Neutrophil (primary cell): ENCODE results near the gene PIEZO2.

Experiments
- H3K27ac ChIP-seq: fragments of 200-600 bp; sonication (generic); 2 replicates; pipeline ENCODE4 v1.5.1; 2016; ENCODE audit warnings: mild to moderate bottlenecking, moderate library complexity
- H3K27me3 ChIP-seq: fragments of 200-600 bp; sonication (generic); 2 replicates; pipeline ENCODE4 v1.6.0; 2016; ENCODE audit warnings: mild to moderate bottlenecking
- H3K36me3 ChIP-seq: fragments of 200-600 bp; sonication (generic); 2 replicates; pipeline ENCODE4 v1.5.1; 2017
- H3K4me1 ChIP-seq, 2 experiments: fragments of 200-600 bp in 1 of 2; sonication (generic) in 1 of 2; 1 replicate in 1 of 2; 2 replicates in 1 of 2; pipeline versions ENCODE4 v1.5.1 to v1.6.1; 2013 to 2016; ENCODE audit warnings: low read depth in 1 of 2, low read length in 1 of 2, mild to moderate bottlenecking in 1 of 2, moderate library complexity in 1 of 2; ENCODE audit not compliant: control insufficient read depth in 1 of 2, insufficient read depth in 1 of 2
- H3K4me3 ChIP-seq, 2 experiments: fragments of 200-600 bp in 1 of 2; sonication (generic) in 1 of 2; 1 replicate in 1 of 2; 2 replicates in 1 of 2; pipeline ENCODE4 v1.5.1; 2013 to 2016; ENCODE audit warnings: low read depth in 1 of 2, low read length in 1 of 2, mild to moderate bottlenecking in 1 of 2, moderate library complexity in 1 of 2
- H3K9me3 ChIP-seq: fragments of 200-600 bp; sonication (generic); 2 replicates; pipeline ENCODE4 v1.5.1; 2016
- TF ChIP-seq, protein P1 (sequence below): fragments of 200-600 bp; sonication (generic); IDR thresholded peaks from 2 replicates; pipeline ENCODE4 v1.5.1; 2016; ENCODE audit warnings: antibody characterized with exemption

PIEZO2 gene

DNA sequence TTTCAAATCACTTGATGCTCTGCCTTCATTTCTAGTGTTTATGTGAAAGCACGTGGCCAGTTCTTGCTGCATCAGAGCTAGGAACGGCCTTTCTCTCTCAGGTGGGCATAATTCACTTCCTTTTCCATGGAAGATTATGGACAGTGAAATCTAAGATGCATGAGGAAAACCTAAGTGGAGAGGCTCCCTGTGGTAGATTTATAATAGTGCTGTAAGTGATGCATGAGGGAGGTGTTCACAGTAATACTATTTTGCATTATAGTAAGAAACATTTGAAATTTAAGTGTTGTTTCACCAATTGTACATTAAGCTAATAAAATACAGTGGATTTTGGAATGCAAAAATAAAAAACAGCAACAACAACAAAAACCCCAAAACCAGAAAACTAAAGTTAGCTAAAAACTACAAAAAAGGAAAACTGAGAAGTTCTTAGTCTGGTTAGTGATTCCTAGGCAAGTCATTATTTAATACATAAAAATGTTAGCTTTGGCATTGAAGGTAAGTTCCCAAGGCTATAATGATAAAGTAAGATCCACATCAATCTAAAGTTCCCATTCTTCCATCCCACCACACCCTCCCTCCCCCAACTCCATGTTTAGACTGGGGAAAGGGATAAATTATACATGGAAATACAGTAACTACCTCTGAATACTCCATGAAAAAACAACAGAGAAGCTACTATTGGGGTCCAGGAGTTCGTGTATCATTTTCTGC, 469.7 kb downstream of the PIEZO2 start:
- TF ChIP-seq, protein P1, sequence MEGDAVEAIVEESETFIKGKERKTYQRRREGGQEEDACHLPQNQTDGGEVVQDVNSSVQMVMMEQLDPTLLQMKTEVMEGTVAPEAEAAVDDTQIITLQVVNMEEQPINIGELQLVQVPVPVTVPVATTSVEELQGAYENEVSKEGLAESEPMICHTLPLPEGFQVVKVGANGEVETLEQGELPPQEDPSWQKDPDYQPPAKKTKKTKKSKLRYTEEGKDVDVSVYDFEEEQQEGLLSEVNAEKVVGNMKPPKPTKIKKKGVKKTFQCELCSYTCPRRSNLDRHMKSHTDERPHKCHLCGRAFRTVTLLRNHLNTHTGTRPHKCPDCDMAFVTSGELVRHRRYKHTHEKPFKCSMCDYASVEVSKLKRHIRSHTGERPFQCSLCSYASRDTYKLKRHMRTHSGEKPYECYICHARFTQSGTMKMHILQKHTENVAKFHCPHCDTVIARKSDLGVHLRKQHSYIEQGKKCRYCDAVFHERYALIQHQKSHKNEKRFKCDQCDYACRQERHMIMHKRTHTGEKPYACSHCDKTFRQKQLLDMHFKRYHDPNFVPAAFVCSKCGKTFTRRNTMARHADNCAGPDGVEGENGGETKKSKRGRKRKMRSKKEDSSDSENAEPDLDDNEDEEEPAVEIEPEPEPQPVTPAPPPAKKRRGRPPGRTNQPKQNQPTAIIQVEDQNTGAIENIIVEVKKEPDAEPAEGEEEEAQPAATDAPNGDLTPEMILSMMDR: no peak
- Histone ChIP-seq H3K36me3 (no peaks in the 10 kb centered on the region), H3K4me1 (peaks cover 3 to 9% of the 10 kb centered on the region in 2 experiments), H3K27ac (no peak overlapping the region), H3K9me3 (no peaks in the 10 kb centered on the region), H3K27me3 (no peaks in the 10 kb centered on the region), H3K4me3 (no peak overlapping the region)

DNA sequence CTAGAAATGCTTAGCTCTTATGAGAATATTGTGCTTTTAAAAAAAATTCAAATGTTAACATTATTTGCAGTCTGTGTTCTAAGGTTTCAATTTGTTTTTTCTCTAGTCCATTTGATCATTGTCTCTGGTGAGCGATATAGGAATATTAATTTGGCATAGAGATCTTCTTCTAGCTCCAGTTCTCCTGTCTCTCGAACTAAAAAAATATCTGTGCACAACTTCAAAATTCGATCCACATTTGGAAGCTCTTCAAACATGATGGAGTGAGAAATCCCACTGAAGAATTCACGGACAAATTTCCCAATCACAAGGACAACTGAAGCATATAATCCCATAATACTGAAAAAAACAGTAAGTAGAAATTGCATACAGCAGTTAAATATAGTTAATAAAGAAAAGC, 477.9 kb downstream of the PIEZO2 start:
- TF ChIP-seq, protein P1: no peak

DNA sequence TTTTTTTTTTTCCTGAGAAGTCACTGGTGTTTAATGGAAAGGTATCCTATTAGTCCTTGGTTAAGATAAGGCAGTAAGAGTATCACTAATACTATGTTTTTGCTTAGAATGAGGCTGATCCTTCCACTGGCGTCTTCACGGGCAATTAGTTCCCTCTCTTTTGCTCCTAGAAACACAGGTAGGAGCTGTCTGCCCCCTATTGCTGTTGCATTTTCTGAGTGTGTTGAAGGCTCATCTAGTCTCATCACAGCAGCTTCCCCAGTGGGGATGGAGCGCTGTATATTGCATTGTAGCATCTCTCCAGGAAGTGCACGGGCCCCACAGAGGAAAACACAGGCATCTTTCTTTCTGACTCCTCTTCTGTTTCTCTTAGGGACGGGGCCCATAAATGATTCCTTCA, 478.5 kb downstream of the PIEZO2 start:
- H3K27me3 ChIP-seq: no peaks in the 10 kb centered on the region
- no peaks in the 10 kb centered on the region for H3K36me3 ChIP-seq
- no peak overlapping the region for H3K4me3 ChIP-seq
- H3K9me3 ChIP-seq: no peaks in the 10 kb centered on the region
- no peak overlapping the region for H3K27ac ChIP-seq
- H3K4me1 ChIP-seq: peaks cover 48 to 55% of the 10 kb centered on the region in 2 experiments
- TF ChIP-seq, protein P1: no peak

More for the DNA sequence above, 477.9 kb downstream of the PIEZO2 start:
- Histone ChIP-seq H3K27me3 (no peaks in the 10 kb centered on the region), H3K4me1 (peaks cover 48 to 55% of the 10 kb centered on the region in 2 experiments), H3K9me3 (no peaks in the 10 kb centered on the region), H3K4me3 (no peak overlapping the region), H3K27ac (no peak overlapping the region), H3K36me3 (no peaks in the 10 kb centered on the region)

DNA sequence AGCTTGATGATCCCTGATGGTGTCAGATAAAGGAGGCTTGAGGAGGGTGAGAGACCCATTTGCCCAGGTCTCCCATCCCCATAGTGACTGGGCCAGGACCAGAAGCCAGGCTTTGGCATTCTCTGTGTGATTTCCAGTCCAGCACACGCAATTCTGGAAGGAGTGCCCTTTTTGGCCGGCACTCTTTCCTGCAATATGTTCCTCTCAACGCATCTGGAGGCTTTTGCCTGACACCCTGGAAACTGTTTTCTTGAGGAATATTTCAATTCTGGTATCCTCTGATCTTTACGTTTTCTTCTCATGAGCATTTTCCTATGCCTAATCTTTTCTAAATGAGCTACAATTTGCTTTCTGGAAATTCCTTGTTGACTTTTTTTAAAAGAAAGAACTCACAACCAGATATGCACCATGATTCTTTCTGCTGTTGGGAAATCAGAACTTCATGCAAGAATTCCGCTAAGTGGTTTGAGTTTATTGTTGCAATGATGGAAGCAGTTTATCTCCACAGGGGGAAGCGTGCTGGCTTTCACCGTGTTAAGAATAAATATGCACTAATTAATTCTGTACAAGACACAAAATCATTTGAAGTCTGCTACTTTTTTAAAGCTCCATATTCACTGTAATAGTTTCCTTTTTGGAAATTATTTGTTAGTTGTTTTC, 479.8 kb downstream of the PIEZO2 start:
- no peak overlapping the region for H3K4me3 ChIP-seq
- H3K27me3 ChIP-seq: no peaks in the 10 kb centered on the region
- peaks cover 44% of the 10 kb centered on the region in 2 experiments for H3K4me1 ChIP-seq
- peak overlapping the region; percentile 57 for H3K27ac ChIP-seq
- TF ChIP-seq, protein P1: no peak
- H3K9me3 ChIP-seq: no peaks in the 10 kb centered on the region
- H3K36me3 ChIP-seq: no peaks in the 10 kb centered on the region

DNA sequence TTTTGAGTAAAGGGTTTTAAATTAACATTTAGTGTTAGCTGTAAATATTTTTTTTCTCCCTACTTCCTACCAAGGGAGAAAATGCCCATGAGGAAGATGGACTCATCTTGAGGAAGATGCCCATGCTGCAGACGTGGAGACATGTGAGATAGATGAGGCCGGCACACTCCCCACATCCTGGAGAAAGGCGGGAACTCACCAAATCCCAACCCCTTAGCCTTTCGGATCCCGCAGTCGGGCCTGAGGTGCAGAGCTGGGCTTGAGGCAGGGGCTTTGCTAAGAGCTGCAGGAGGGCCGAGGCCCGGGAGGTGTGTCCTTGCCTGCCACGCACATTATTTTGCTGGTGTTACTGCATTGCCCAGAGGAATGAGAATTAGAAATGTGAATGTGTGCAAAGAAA, 485.6 kb downstream of the PIEZO2 start:
- H3K4me1 ChIP-seq: peaks cover 12% of the 10 kb centered on the region in 2 experiments
- H3K27ac ChIP-seq: no peak overlapping the region
- no peaks in the 10 kb centered on the region for H3K27me3 ChIP-seq
- TF ChIP-seq, protein P1: no peak
- H3K4me3 ChIP-seq: no peak overlapping the region
- no peaks in the 10 kb centered on the region for H3K36me3 ChIP-seq
- H3K9me3 ChIP-seq: no peaks in the 10 kb centered on the region
